GM19035 (cell line): ENCODE results near the gene DTNBP1.

Experiments used
- ATAC-seq: cut with Tn5 transposase; IDR thresholded peaks from one replicate; pipeline ENCODE4 v1.9.1; 2021; ENCODE audit not compliant: unreplicated experiment

The DTNBP1 gene

DNA sequence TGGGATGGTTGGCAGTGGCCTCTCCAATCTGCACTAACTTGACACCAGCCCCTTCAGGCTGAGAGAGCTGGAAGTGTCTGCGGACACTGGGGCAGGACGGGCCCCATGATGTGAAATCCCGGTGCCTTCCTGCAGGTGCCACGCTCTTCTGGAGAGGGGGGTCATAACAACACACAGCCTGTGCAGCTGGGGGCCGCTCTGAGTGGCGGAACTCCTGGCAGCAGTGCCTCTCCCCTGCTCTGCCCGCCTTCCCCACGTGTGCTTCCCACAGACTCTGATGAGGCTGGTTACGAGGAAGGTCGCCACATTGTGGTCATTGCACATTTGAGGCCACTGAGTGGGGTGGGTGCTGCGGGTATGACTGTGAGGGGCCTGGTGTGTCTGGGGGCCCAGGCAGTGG is 145.2 kb downstream of the DTNBP1 start:
- no peak for ATAC-seq

DNA sequence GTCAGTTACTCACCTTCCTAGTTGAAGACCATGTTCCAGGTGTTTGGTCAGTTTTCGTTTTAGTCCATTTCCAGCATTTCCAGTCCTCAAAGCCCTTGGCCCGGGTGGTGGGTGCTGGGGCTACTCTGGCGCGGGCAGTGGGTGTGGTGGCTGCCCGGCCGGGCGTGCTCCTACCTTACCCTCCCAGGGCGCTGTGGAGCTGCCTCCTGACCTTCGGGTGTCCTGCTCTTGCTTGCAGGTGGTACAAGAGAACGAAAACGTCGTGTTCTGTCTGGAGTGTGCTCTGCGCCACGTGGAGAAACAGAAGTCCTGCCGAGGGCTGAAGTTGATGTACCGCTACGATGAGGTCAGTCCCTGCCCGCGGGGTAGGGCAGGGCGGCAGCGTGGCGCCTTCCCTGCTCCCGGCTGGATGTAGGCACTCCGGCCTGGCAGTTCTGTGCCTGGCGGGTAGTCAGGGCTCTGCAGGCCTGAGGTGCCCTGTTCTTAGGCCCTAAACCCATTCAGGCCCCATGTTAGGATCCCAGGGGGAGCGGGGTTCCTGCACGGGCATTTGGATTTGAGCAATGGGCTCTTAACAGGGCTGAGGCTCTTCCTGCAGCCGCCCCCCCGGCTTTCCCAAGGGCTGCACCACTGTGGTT is 145.8 kb downstream of the DTNBP1 start:
- no peak for ATAC-seq

DNA sequence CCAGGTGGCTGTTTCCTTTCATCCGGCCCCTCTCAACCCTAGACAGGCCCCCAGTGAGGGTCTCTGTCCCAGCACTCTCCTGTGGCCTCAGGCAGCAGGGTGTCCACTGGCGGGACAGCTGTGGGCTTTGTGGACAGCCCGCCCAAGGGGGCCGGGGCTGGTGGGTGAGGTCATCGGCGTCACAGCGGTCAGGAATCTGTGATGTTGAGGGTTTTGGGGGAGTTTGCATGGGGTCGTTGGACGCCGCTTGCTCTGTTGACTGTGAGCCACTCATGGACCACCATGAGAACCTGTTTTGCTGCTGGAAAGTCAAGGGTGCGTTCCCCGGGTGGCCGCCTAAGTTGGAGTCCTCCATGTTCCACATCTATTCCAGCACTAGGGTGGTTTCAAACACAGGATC is 146.4 kb downstream of the DTNBP1 start:
- no peak for ATAC-seq

DNA sequence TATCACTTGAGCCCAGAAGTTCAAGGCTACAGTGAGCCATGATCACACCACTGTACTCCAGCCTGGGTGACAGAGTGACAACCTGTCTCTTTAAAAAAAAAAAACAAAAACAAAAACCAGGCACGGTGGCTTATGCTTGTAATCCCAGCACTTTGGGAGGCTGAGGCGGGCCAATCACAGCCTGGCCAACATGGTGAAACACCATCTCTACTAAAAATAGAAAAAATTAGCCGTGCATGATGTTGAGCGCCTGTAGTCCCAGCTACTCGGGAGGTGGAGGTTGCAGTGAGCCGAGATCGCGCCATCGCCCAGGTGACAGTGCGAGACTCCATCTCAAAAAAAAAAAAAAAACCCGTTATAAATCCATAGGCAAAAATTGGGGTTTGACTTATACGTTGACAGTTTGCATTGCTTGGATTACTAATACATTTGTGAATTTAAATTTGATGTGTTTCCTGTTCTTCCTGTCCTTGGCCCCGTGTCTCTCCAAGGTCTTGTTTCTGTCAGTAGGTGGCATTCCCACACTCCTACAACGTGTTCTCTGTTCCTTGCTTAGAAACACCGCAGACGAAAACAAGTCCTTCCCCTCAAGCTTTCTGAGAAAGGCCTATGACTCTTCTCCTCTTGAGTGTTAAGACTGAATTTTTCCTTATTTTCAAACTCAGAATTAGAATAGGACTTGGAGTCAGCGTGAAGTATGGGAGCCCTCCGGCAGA is 147.0 kb downstream of the DTNBP1 start:
- ATAC-seq = no peak

DNA sequence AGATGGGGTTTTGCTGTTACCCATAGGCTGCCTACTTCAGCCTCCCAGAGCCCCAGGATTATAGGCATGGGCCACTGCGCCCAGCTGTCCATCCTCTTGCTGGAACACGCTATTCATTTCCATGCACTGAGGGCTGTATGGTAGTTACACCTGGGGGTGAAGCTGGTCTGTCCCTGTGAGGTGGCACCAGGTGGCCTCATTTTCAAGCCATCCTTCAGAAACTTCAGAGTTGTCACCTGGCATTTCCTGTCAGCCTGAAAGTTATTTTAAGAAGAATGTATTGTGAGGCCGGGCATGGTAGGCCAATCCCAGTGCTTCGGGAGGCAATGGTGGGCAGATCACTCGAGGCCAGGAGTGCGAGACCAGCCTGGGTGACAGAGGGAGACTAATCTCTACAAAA is 147.6 kb downstream of the DTNBP1 start:
- ATAC-seq = no peak

DNA sequence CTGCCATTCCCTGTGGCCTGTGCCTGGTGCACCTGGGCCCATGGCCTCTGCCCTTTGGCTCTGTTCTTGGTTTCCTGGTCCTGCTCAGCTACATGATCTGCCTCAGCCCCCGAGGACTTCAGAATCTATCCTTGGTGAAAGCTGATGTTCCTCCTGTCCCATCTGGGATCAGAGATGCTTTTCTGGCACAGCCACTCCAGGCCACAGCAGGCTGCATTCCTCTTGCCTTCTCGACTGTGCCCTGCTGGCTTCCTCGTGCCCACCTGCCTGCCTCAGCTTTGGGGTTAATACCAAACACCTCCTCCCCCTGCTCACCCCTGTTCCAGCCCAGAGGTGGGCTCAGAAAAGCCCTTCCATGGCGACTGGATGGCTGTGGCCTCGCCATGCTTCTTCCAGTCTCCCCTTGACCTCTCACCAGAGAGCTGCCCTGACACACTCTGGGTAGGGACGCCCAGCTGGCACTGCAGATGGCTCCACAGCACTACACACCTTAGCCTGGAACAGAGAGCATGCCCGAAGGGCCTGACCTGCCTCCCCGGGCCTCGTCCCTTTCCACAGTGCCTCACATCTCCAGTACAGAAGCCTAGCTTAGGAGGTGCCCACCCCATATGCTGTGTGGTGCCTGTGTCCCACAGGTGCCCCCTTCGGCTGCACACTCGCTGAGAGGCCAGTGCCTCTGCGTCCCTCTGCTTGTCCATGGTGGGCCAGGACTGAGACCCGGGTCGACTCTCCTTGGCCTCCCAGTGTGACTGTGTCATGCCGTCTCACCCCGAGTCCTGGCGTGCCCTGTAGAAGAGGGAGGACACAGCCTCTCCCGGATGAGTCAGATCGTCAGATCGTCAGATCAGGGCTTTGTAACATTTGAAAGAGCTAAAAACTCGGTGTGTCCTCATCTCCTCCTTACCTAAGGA is 148.8 kb downstream of the DTNBP1 start:
- no peak for ATAC-seq

DNA sequence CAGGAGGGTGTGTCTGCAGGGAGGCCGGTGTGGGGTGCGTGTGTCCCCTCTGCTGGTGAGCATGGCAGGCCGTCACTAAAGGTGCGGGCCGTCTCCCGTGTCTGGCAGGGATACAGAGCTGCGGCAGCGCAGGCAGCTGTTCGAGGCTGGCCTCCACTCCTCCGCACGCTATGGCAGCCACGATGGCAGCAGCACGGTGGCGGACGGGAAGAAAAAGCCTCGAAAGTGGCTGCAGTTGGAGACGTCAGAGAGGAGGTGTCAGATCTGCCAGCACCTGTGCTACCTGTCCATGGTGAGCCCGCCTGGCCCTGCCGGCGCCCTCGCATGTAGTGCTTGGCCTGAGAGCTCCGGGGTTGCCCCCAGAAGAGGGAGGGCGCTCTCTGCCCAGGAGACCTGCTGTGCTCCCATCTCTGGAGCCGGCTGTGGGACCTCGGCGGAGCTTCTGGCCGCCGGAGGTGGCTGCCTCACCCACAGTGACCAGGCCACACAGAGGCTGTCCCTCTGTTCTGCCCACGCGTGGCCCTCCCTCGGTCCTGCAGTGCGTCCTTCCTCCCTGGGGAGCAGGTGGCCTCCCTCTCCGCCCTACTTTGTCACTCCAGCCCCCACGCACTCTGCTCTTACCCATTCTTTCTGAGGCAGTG is 149.6 kb downstream of the DTNBP1 start:
- no peak for ATAC-seq

DNA sequence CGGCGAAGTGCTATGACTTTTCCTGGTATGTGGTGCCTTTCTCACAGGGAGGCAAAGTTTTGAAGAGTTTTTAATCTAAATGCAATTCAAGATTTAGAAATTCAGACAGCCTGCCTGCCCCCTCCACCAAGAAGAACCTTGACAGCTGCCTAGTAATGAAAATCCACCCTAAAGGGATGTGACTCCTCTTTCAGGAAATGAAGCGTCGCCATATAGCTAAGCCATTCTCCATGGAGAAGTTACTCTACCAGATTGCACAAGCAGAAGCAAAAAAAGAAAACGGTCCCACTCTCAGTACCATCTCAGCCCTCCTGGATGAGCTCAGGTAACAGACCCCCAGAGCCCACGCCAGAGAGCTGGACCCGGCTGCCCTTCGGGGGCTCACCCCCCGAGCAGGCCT is 150.1 kb downstream of the DTNBP1 start:
- ATAC-seq = no peak

DNA sequence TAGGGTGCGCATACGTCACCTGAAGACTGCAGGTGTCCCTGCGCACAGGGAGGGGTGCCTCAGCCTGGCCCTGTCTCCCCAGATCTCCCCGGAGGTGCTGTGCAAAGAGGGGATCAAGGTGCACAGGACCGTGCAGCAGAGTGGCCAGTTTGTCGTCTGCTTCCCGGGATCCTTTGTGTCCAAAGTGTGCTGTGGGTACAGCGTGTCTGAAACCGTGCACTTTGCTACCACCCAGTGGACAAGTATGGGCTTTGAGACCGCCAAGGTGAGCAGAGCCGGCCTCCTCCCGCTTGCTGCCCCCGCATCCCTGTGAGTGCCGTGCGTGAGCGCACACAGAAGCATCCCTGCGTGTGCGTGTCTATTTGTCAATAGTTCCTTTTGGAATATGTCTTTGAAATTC is 150.7 kb downstream of the DTNBP1 start:
- no peak for ATAC-seq

DNA sequence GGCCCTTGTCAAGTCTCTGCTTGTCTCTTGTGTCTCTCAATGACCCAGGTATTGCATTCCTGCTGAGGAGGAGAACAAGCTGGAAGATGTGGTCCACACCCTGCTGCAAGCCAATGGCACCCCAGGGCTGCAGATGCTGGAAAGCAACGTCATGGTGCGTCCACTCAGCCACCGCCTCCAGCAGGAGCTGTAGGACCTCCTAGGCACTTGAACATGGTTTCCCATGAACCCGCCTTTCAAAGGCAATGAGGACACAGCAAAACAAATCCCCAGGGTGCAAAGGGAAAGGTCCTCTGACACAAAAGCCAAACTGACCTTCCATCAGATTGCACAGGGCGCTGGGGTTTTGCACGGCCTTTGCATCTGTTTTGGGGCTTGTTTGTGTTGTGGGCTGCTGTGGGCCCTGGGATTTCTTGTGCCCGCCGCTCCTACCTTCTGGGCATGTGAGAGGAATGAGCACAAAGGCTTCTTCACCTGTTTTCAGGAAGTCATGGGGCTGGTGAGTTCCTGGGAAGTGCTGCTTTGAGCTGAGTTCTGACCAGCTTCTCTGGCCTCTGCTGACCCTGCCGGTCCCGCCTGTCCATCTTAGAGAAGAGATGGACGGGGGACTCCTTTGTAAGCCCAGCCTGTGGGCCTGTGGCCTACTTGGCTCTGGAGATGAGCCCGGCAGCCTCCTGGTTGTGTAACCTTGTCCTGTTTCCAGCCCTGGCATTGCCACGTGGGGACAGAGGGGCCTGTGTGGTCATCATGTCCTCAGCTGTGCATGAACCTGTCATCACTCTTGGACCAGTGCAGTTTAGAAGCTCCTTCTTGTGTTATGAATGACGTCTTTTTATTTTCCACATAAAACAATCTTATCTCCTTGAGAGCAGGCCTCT is 151.3 kb downstream of the DTNBP1 start:
- no peak for ATAC-seq

DNA sequence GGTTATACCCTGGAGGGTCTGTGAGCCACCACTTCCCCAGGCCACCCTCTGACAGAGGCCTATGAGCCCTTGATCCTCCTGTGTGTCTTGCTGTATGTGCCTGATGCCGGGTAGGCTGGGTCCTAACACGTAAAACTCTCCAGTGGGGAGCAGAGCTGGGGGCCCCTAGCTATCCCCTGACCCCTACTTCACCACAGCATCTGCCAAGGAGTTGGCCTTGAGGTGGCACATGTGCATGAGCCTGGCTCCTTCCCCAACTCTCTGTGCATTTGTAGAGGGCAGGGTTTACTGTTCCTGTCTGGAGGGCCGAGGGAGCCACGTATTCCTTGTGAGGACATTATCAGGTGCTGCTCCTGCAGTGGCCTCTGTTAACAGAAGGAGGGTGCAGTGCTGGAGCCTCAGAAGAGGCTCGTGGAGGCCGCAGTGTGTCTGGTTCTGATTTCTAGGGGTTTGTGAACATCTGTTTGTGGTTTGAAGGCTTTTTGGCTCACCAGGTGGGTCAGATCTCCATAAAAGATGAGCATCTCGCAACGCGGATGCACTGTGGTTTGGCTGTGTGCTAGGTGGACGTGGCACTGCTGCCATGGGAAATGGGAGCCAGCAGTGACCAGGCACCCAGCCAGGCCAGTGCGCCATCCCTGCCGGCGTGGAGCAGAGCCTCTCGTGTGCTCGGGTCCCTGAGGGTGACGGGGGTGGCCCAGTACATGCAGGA is 152.1 kb downstream of the DTNBP1 start:
- ATAC-seq = no peak

DNA sequence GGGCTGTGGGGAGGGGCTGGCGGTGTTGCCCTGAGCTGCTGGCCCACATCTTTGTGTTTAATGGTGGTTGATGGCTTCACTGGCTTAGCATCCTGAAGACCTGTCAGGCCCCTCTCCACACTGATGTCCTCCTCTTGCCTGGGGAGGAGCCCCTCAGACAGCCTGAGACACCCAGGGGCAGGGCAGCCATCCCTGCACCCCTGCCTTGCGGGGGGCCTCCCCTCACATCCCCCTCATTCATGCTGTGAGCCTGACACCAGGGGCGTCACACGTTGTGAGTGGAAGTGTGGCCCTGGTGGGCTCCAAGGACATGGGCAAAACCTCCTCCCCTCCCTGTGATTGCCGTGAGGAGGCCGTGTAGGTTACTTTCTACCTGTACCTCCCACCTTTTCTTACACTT is 152.7 kb downstream of the DTNBP1 start:
- ATAC-seq = no peak

DNA sequence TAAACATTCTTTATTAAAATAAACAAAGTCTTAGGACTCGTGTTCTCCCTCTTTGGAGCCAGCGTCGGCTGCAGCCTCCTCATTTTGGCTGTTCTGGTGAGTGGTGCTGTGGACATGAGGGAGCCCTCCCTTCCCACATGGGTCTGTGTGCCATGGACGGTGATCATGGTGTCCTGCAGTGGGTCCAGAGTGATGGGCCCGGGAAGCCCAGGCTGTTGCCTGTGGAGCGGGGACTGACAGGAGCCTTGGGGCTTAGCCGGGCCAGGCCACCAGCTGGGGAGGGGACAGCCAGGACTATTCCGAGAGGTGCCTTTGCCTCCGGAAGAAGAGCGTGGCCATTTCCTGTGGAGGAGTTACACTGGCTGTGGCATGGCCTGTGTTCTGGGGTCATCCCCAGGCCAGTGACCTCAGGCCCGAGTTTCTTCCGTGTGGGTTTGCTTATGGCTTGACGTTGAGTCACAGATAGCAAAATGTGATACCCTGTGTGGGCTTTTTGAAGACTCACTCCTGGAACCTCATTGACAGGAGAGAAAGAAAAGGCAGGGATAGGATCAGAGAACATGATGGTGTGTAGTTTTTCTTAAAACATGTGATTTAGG is 153.4 kb downstream of the DTNBP1 start:
- no peak for ATAC-seq

DNA sequence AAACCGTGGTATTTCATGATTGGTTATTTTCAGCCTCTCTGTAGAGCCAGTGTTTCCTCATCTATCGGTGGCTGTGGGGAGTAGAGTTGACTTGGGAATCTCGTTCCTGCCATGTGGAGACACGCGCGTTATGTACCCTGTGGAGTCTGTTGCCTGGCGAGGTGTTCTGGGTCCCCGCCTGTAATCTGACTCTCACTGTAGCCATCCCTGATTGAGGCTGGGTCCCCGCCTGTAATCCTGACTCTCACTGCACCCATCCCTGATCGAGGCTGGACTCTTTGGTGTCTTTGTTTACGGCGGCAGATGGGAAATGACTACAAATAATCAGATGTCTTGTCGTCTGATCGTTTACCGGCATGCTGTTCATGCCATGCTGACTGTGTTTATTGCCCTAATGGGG is 153.9 kb downstream of the DTNBP1 start:
- no peak for ATAC-seq

DNA sequence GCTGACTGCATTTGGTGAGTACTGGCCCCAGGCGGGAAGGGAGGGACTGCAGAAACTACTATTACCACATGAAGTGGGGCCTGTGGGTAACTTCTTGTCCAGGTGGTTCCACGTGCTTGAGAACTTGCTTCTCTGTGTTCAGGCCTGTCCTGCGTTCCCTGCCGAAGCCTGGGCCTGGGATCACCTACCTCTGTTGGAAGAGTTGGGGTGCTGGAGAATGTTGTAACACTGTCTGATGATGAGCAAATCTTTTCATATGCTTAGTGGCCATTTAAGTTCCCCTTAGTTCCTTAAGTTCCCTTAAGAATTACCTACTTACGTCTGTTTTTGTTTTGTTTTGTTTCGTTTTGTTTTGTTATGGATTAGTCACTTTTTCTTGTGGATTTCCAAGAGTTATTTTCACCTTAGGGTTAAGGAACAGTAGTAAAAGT is 154.4 kb downstream of the DTNBP1 start:
- no peak for ATAC-seq

DNA sequence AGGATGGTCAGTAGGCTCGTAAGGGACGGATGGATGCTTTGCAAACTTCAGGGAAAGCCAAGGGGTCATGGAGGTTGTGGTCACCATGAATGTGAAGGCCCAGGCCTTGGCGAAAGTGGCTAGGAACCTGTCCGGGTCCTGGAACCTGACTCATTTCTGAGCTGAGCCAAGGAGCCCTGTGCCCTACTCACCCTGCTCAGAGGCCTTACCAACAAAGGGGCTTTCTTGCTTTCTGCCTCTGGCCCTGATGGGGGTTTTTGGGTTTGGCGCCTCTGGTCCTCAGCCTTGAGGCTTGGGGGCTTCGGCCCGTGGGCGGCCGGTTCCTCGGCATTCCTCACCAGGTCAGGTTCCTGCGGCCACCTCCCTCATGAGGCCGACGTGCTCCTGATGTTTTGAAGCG is 155.1 kb downstream of the DTNBP1 start:
- ATAC-seq = no peak

DNA sequence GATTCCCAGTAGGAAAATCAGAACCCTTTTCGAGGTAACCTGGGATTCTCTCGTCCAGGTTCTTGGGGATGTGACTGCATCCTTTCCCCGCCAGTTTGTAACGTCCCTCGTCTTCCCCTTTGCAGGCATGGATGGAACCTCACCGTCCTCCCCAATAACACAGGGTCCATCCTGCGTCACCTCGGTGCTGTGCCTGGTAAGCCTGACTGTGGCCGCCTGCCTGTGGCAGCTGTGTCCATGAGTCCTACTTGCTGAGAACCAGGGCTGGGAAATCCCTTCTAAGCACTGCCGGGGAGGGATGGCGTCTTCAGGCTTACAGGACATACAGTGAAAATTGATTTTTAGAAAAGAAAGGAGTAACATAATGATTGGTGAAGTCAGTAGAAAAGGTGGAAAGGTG is 155.6 kb downstream of the DTNBP1 start:
- no peak for ATAC-seq

DNA sequence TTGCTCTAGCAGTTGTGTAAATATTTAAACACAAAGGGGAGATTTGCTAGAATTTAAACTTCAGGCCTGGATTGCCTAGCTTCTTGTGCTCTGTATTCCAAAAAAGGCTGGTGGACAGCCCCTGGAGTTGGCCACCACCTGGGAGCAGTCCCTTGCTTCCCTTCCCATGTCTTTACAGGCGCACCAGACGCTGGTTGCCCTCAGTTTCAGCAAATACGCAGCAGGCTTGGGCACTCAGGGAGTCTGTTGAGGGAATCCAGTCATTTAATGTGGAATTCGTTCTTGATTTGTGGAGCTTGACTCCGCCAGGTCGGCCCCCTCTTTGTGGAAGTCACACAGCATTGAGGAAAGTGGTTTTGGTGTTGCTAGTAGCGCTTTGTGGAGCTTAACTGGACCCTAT is 156.8 kb downstream of the DTNBP1 start:
- ATAC-seq = no peak

DNA sequence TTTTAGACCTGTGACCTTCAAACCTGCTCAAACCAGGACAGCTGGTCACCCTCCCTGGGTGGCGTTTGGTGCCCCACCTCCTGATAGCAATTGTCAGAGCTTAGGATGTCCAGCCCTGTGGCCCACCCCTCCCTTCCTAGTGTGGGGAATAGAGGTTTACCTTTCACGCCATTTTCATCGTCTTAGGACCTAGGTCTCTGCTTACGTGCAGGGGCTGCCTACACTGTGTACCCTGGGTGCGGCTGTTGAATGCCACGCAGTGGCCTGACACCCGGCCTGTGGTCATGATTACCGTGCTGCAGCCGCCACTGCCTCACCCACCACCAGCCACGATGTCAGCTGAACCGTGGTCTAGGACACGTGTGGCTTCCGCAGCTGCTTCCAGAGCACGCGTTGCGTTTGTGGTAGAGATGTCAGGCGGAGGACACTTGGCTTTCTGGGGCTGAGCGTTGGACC is 157.3 kb downstream of the DTNBP1 start:
- ATAC-seq = no peak
